Measurements from ENCODE around the gene OR10AD1.
A peak's percentile ranks its signal among the peaks of the same experiment; 100 is the strongest.
"Not testable (repeated sequence)": the region's sequence is repeated elsewhere in the genome, so short reads cannot be mapped to it uniquely, and the experiment has no call there.

Gene OR10AD1

GRCh38 chr12:48157889-48158370, 45.2 kb downstream of the OR10AD1 start:
- DNase-seq, result no peak

DNA sequence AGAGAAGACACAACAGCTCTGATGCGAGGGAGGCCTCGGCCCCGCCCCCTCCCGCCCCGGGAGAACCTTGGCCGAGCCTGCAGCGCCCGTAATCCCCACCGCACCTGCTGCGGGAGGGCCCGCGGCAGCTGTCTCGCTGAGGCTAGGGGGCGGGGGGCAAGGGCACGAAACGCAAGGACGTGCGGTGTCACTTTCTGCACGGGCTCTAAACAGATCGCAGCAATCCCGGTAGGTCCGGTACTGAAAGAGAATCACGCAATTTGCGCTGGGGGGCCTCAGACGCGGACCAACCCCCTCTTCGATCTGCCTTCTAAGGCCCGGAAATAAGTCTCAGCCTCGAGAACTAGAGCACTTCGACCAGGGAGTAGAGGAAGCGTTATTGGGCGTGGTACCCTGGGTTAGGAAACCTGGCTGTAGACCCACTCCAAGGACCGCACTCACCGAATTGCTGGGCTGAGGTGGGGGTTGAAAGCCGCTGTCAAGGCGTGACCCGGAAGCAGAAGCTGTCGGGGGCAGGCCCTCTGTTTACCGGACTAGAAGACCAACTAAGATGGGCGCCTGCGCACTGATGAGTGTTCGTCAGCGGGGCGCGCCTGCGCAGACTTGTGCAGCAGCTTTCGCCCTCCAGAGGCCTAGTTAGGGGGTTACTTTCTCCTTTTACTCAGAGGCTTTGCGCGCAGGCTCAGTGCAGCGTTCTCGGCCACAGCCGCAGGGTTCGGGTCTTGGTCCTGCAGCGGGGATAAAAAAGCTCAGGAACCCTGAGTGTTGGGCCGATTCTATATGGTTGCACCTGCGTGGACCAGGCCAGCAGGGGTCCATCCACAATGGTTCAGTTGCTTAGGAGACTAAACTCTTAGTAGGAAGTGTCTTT, 45.8 kb downstream of the OR10AD1 start, which contains the start of gene ASB8:
TSS of gene ASB8 (minus strand) at position 498 of the 871 bp plus-strand sequence. CDS start 4,019 bp downstream, outside the sequence.
- DNase-seq, result peak; percentile 94

DNA sequence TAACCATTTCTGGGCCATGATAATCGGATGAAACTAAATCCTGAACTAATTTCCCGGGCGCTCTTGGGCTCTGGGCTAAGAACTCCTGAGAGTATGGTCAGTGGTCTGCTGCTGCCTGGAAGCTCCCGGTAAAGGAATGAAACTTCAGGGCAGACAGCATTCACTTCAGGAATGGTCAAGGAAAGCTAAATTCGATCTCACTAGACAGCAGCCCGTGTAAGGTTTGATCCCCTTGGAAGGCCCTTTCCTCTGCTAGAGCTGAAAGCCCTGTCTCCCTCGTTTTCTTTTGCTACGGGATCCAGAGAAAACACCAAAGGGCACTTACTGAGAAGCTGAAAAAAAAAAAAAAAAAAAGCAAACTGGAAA, 46.5 kb downstream of the OR10AD1 start:
- DNase-seq, result no peak

GRCh38 chr12:48155786-48156185, 47.3 kb downstream of the OR10AD1 start:
- not testable (repeated sequence) for DNase-seq
